Liver (tissue), 9 donors: ENCODE data around the gene TMEM120A. TPM values are rescaled to one million over a fixed set of nuclear protein-coding genes. Genes with fewer than 3 reads are reported as not detected.

Experiments used
- DNase-seq: peaks from one replicate; pipeline ENCODE4 v3.0.0-alpha.2; 2017; ENCODE audit warnings: low spot score
- H3K27ac ChIP-seq, 2 donors: one replicate each; pipeline ENCODE4 v1.7.0; 2013; ENCODE audit warnings: inconsistent platforms in 2 of 2, low read length in 2 of 2, control low read depth in 1 of 2, low read depth in 1 of 2, mild to moderate bottlenecking in 1 of 2
- H3K27me3 ChIP-seq, 4 donors: one replicate each; pipeline versions ENCODE4 v1.6.1 to v1.7.0; 2013; ENCODE audit warnings: low read length in 3 of 4, inconsistent platforms in 1 of 4, mild to moderate bottlenecking in 1 of 4, moderate library complexity in 1 of 4; ENCODE audit not compliant: control insufficient read depth in 4 of 4, insufficient read depth in 4 of 4
- H3K36me3 ChIP-seq, 4 donors: one replicate each; pipeline versions ENCODE4 v1.6.1 to v1.7.0; 2013; ENCODE audit warnings: low read length in 3 of 4, mild to moderate bottlenecking in 3 of 4, low read depth in 1 of 4, moderate library complexity in 1 of 4; ENCODE audit not compliant: control insufficient read depth in 4 of 4, insufficient read depth in 3 of 4
- H3K4me1 ChIP-seq, 4 donors: one replicate each; pipeline versions ENCODE4 v1.6.1 to v1.7.0; 2013; ENCODE audit warnings: low read length in 3 of 4, mild to moderate bottlenecking in 3 of 4, moderate library complexity in 1 of 4; ENCODE audit not compliant: control insufficient read depth in 4 of 4, insufficient read depth in 4 of 4
- H3K4me3 ChIP-seq, 3 donors: one replicate each; pipeline versions ENCODE4 v1.6.1 to v1.7.0; 2013; ENCODE audit warnings: low read length in 3 of 3, control low read depth in 1 of 3, low read depth in 1 of 3, mild to moderate bottlenecking in 1 of 3
- H3K9ac ChIP-seq, 2 donors: one replicate each; pipeline ENCODE4 v1.7.0; 2013; ENCODE audit warnings: low read length in 2 of 2, mild to moderate bottlenecking in 2 of 2, moderate library complexity in 2 of 2, control low read depth in 1 of 2, low read depth in 1 of 2
- H3K9me3 ChIP-seq, 4 donors: one replicate each; pipeline versions ENCODE4 v1.6.1 to v1.7.0; 2013; ENCODE audit warnings: low read length in 3 of 4; ENCODE audit not compliant: control insufficient read depth in 4 of 4
- ATF3 ChIP-seq: IDR thresholded peaks from 2 replicates; pipeline ENCODE4 v1.6.1; 2016; ENCODE audit warnings: antibody characterized with exemption
- CTCF ChIP-seq: fragments of 150-350 bp; IDR thresholded peaks from 2 replicates; pipeline ENCODE4 v1.5.1; 2017; ENCODE audit warnings: improper control_type of control experiment, low read depth, low read length; ENCODE audit not compliant: missing input control
- EGR1 ChIP-seq, 2 donors: IDR thresholded peaks; 2 replicates each; pipeline ENCODE4 v1.6.1; 2016 to 2018; ENCODE audit warnings: antibody characterized with exemption in 2 of 2, low read depth in 2 of 2
- FOXA1 ChIP-seq: IDR thresholded peaks from 2 replicates; pipeline ENCODE4 v1.6.1; 2016; ENCODE audit warnings: antibody characterized with exemption
- FOXA2 ChIP-seq: IDR thresholded peaks from 2 replicates; pipeline ENCODE4 v1.6.1; 2016; ENCODE audit warnings: antibody characterized with exemption
- GABPA ChIP-seq, 2 donors: IDR thresholded peaks in 1 of 2; conservative IDR thresholded peaks in 1 of 2; 2 replicates each; pipeline ENCODE4 v1.6.1; 2016; ENCODE audit warnings: antibody characterized with exemption in 2 of 2, mild to moderate bottlenecking in 1 of 2, moderate library complexity in 1 of 2
- HNF4A ChIP-seq, 2 donors: conservative IDR thresholded peaks; 2 replicates each; pipeline ENCODE4 v1.6.1; 2016; ENCODE audit warnings: antibody characterized with exemption in 2 of 2, mild to moderate bottlenecking in 2 of 2
- HNF4G ChIP-seq: IDR thresholded peaks from 2 replicates; pipeline ENCODE4 v1.6.1; 2016; ENCODE audit warnings: antibody characterized with exemption
- JUND ChIP-seq, 2 donors: IDR thresholded peaks; 2 replicates each; pipeline ENCODE4 v1.6.1; 2016; ENCODE audit warnings: antibody characterized with exemption in 2 of 2
- MAX ChIP-seq: IDR thresholded peaks from 2 replicates; pipeline ENCODE4 v1.6.1; 2016; ENCODE audit warnings: antibody characterized with exemption
- NR2F2 ChIP-seq: IDR thresholded peaks from 2 replicates; pipeline ENCODE4 v1.6.1; 2016; ENCODE audit warnings: antibody characterized with exemption
- RAD21 ChIP-seq, 2 donors: IDR thresholded peaks; 2 replicates each; pipeline ENCODE4 v1.6.1; 2016; ENCODE audit warnings: antibody characterized with exemption in 2 of 2, mild to moderate bottlenecking in 2 of 2
- REST ChIP-seq: IDR thresholded peaks from 2 replicates; pipeline ENCODE4 v1.6.1; 2016; ENCODE audit warnings: antibody characterized with exemption, mild to moderate bottlenecking
- RXRA ChIP-seq, 2 donors: IDR thresholded peaks; 2 replicates each; pipeline ENCODE4 v1.6.1; 2017 to 2018; ENCODE audit warnings: antibody characterized with exemption in 2 of 2, mild to moderate bottlenecking in 1 of 2
- SP1 ChIP-seq: IDR thresholded peaks from 2 replicates; pipeline ENCODE4 v1.6.1; 2018; ENCODE audit warnings: antibody characterized with exemption, mild to moderate bottlenecking
- TAF1 ChIP-seq: conservative IDR thresholded peaks from 2 replicates; pipeline ENCODE4 v1.6.1; 2016; ENCODE audit warnings: antibody characterized with exemption, mild to moderate bottlenecking
- YY1 ChIP-seq: IDR thresholded peaks from 2 replicates; pipeline ENCODE4 v1.6.1; 2016; ENCODE audit warnings: antibody characterized with exemption, mild to moderate bottlenecking
- ZBTB33 ChIP-seq: IDR thresholded peaks from 2 replicates; pipeline ENCODE4 v1.6.1; 2016; ENCODE audit warnings: antibody characterized with exemption
- WGBS: extraction: QIAGEN DNeasy Blood & Tissue Kit; methylation state at CpG from one replicate; pipeline ENCODE4 v1.1.7; 2013; 5-methylcytosine and 5-hydroxymethylcytosine counted together
- polyA plus RNA-seq, 2 donors: library from polyadenylated mRNA; stranded (reverse) in 1 of 2; unstranded in 1 of 2; fragments of 200-250 nt in 1 of 2; fragments of >200 nt in 1 of 2; fragmentation: Nextera tagmentation in 1 of 2; extraction: Ambion mirVana in 1 of 2; gene quantifications; one replicate each; pipeline versions ENCODE4 v1.2.1 to v1.2.3, GENCODE V29; 2013 to 2015
- total RNA-seq, 2 donors: library from RNA; depleted of rRNA; stranded (reverse); fragments of >200 nt; gene quantifications; one replicate each; pipeline ENCODE4 v1.2.3, GENCODE V29; 2014
- donor health status: healthy.
- donor health status: healthy.
- donor health status: healthy.
- donor health status: healthy.
- donor health status: healthy.

Gene TMEM120A
- total and polyA plus RNA-seq, 4 donors, result 18.7 to 73.9 (median 32.1) TPM

GRCh38 chr7:75948179-75948578, 46.2 kb downstream of the TMEM120A start:
- no peaks in the 10 kb centered on the region for H3K27me3 ChIP-seq
- H3K27ac ChIP-seq, result peak overlapping the region; percentile 40 to 97
- WGBS, result 78% methylated on average over 9 of the region's 9 CpGs
- peaks cover 2 to 9% (median 5%) of the 10 kb centered on the region in 4 donors for H3K36me3 ChIP-seq
- H3K4me3 ChIP-seq, result no peak overlapping the region
- H3K9ac ChIP-seq, result no peak overlapping the region
- peaks cover 20 to 48% (median 28%) of the 10 kb centered on the region in 4 donors for H3K4me1 ChIP-seq
- TF ChIP-seq HNF4A (conservative IDR thresholded peaks at IDR 0.05), result no peak
- no peak for TF ChIP-seq NR2F2
- no peak for TF ChIP-seq RXRA (IDR thresholded peaks at IDR 0.05)
- no peak for TF ChIP-seq RAD21 (IDR thresholded peaks at IDR 0.05)
- no peak for TF ChIP-seq SP1
- TF ChIP-seq ATF3, result no peak
- no peak for TF ChIP-seq CTCF
- TF ChIP-seq MAX, result no peak
- no peak for TF ChIP-seq HNF4G
- TF ChIP-seq YY1, result no peak
- TF ChIP-seq FOXA1, result no peak
- DNase-seq, result no peak
- H3K9me3 ChIP-seq, result no peaks in the 10 kb centered on the region

GRCh38 chr7:75946207-75946855, 48.1 kb downstream of the TMEM120A start:
- TF ChIP-seq MAX (no peak), TAF1 (no peak), YY1 (no peak), EGR1 (IDR thresholded peaks at IDR 0.05; ENCODE audit: low read depth in 2 of 2) (no peak), HNF4G (no peak), JUND (IDR thresholded peaks at IDR 0.05) (no peak), CTCF (no peak), HNF4A (conservative IDR thresholded peaks at IDR 0.05) (no peak), GABPA (IDR thresholded peaks at IDR 0.05 in 1 of 2, conservative IDR thresholded peaks at IDR 0.05 in 1 of 2) (no peak), REST (no peak), ZBTB33 (no peak), FOXA2 (no peak), FOXA1 (no peak), RAD21 (IDR thresholded peaks at IDR 0.05) (no peak), NR2F2 (no peak), RXRA (IDR thresholded peaks at IDR 0.05) (no peak), ATF3 (no peak), SP1 (no peak)
- Histone ChIP-seq H3K27me3 (no peaks in the 10 kb centered on the region), H3K4me3 (no peak overlapping the region), H3K9ac (peak overlapping the region in 1 of 2 donors; percentile 32), H3K9me3 (no peaks in the 10 kb centered on the region), H3K36me3 (peaks cover 2 to 12% (median 6%) of the 10 kb centered on the region in 4 donors), H3K4me1 (peaks cover 16 to 47% (median 27%) of the 10 kb centered on the region in 4 donors), H3K27ac (peak overlapping the region; percentile 89 to 97)
- DNase-seq, result no peak
- WGBS, result 63% methylated on average over 8 of the region's 8 CpGs
